ENCODE data around the gene MTMR10.

The MTMR10 gene

GRCh38 chr15:30921106-30921505 lies 70.3 kb downstream of the MTMR10 start:
- no peak for DNase-seq (ENCODE audit: low read depth in 3 of 3)

GRCh38 chr15:30919877-30920550 lies 71.4 kb downstream of the MTMR10 start:
- no peak for DNase-seq (ENCODE audit: low read depth in 3 of 3)

- DNase-seq (ENCODE audit: low read depth in 3 of 3): no peak
Measured at GRCh38 chr15:30918366-30918765, 73.1 kb downstream of the MTMR10 start.

GRCh38 chr15:30917675-30918074 lies 73.8 kb downstream of the MTMR10 start:
- DNase-seq (ENCODE audit: low read depth in 3 of 3): no peak

GRCh38 chr15:30917013-30917412 lies 74.4 kb downstream of the MTMR10 start:
- no peak for DNase-seq (ENCODE audit: low read depth in 3 of 3)

- DNase-seq (ENCODE audit: low read depth in 3 of 3): no peak
Measured at GRCh38 chr15:30913761-30914160, 77.7 kb downstream of the MTMR10 start.

- no peak for DNase-seq (ENCODE audit: low read depth in 3 of 3)
Measured at GRCh38 chr15:30906366-30906765, 85.1 kb downstream of the MTMR10 start.

- no peak for DNase-seq (ENCODE audit: low read depth in 3 of 3)
Measured at GRCh38 chr15:30905821-30906220, 85.6 kb downstream of the MTMR10 start.

- DNase-seq (ENCODE audit: low read depth in 3 of 3): no peak
Measured at GRCh38 chr15:30904812-30905211, 86.6 kb downstream of the MTMR10 start.

GRCh38 chr15:30903497-30904187 lies 87.8 kb downstream of the MTMR10 start, which contains the start of gene FAN1:
FAN1 (plus strand) TSS chr15:30903915; CDS start chr15:30904664, 749 bp downstream.
- peak; percentile 69 to 71 (median 71) for DNase-seq (ENCODE audit: low read depth in 3 of 3)

- no peak for DNase-seq (ENCODE audit: low read depth in 3 of 3)
Measured at GRCh38 chr15:30901889-30902288, 89.5 kb downstream of the MTMR10 start.

GRCh38 chr15:30896211-30896606 lies 95.2 kb downstream of the MTMR10 start:
- no peak for DNase-seq (ENCODE audit: low read depth in 3 of 3)

GRCh38 chr15:30895461-30896210 lies 95.8 kb downstream of the MTMR10 start:
- DNase-seq (ENCODE audit: low read depth in 3 of 3): no peak

- DNase-seq (ENCODE audit: low read depth in 3 of 3): no peak
Measured at GRCh38 chr15:30889196-30889595, 102.2 kb downstream of the MTMR10 start.

Measured in stimulated activated CD4-positive, alpha-beta T cell treated with anti-CD3 and anti-CD28 coated beads, TNF-alpha, amount 100 ng/mL, for 4 hours (primary cell).